ENCODE data around the gene RWDD2A.

Gene RWDD2A

DNA sequence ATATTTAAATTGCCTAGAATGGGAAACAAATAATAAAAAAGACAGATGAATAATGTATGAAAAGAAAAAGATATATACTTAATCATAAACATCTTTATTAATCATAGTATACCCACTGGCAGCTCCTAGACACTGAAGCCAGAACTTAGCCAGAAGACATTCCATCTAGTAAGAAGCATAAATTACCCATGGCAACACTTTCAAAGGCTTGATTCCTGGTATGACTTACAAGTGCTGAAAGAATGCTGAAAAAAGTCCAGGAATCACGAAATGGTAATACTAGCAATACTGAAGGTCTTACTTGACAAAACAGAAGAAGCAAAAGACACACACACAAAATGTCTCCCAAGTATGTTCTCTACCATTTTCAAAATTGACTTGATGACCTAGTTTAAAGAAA, 38.0 kb downstream of the RWDD2A start:
- Histone ChIP-seq H3K36me3 (ENCODE audit: insufficient read depth, low read length) (no peaks in the 10 kb centered on the region), H3K4me1 (ENCODE audit: insufficient read depth, low read length, poor library complexity, severe bottlenecking) (no peaks in the 10 kb centered on the region), H3K9me3 (ENCODE audit: insufficient read depth, low read depth, low read length) (no peaks in the 10 kb centered on the region), H3F3A (ENCODE audit: low read depth) (no peaks in the 10 kb centered on the region), H3K4me2 (ENCODE audit: low read depth, low read length, poor library complexity, severe bottlenecking) (no peak overlapping the region), H3K27me3 (ENCODE audit: insufficient read depth, low read length, poor library complexity, severe bottlenecking) (no peaks in the 10 kb centered on the region), H3K79me2 (ENCODE audit: insufficient read depth, low read length) (no peaks in the 10 kb centered on the region), H2AFZ (ENCODE audit: low read length) (no peak overlapping the region), H3K9me2 (replicated peaks; ENCODE audit: low read depth, low read length) (no peaks in the 10 kb centered on the region), H3K9ac (ENCODE audit: low read depth, low read length, poor library complexity, severe bottlenecking) (no peak overlapping the region), H3K4me3 (ENCODE audit: low read length, poor library complexity, severe bottlenecking) (no peak overlapping the region), H4K20me1 (ENCODE audit: insufficient read depth, low read length, poor library complexity, severe bottlenecking) (no peaks in the 10 kb centered on the region)
- no peak for TF ChIP-seq EZH2phosphoT487 (IDR thresholded peaks at IDR 0.05; ENCODE audit: borderline replicate concordance)
- TF ChIP-seq, protein P1, sequence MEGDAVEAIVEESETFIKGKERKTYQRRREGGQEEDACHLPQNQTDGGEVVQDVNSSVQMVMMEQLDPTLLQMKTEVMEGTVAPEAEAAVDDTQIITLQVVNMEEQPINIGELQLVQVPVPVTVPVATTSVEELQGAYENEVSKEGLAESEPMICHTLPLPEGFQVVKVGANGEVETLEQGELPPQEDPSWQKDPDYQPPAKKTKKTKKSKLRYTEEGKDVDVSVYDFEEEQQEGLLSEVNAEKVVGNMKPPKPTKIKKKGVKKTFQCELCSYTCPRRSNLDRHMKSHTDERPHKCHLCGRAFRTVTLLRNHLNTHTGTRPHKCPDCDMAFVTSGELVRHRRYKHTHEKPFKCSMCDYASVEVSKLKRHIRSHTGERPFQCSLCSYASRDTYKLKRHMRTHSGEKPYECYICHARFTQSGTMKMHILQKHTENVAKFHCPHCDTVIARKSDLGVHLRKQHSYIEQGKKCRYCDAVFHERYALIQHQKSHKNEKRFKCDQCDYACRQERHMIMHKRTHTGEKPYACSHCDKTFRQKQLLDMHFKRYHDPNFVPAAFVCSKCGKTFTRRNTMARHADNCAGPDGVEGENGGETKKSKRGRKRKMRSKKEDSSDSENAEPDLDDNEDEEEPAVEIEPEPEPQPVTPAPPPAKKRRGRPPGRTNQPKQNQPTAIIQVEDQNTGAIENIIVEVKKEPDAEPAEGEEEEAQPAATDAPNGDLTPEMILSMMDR (conservative IDR thresholded peaks at IDR 0.05; ENCODE audit: low read length), result no peak

DNA sequence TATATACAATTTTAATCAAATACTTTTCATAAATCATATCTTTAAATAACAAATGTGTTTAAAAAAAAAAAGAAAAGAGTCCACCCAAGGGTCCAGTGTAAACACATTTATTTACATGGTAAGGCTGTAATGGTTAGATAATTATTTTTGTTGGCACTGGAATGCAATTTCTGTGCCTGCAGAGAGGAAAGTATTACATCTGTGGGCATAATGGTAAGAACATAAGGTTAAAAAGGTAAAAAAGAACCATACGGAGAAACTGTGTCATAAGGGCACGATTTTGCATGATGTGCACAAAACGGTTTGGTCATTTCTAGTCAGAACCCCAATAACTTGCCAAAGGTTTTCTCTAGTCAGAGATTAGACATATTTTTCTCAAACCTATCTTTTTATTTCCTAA, 54.3 kb downstream of the RWDD2A start:
- no peaks in the 10 kb centered on the region for H3K9me3 ChIP-seq (ENCODE audit: insufficient read depth, low read depth, low read length)
- no peak for TF ChIP-seq EZH2phosphoT487 (IDR thresholded peaks at IDR 0.05; ENCODE audit: borderline replicate concordance)
- TF ChIP-seq, protein P1 (conservative IDR thresholded peaks at IDR 0.05; ENCODE audit: low read length), result no peak

More for the DNA sequence above, 54.3 kb downstream of the RWDD2A start:
- Histone ChIP-seq H3K27me3 (ENCODE audit: insufficient read depth, low read length, poor library complexity, severe bottlenecking) (no peaks in the 10 kb centered on the region), H4K20me1 (ENCODE audit: insufficient read depth, low read length, poor library complexity, severe bottlenecking) (no peaks in the 10 kb centered on the region), H3K4me1 (ENCODE audit: insufficient read depth, low read length, poor library complexity, severe bottlenecking) (no peaks in the 10 kb centered on the region), H3F3A (ENCODE audit: low read depth) (no peaks in the 10 kb centered on the region), H3K36me3 (ENCODE audit: insufficient read depth, low read length) (no peaks in the 10 kb centered on the region), H3K4me3 (ENCODE audit: low read length, poor library complexity, severe bottlenecking) (no peak overlapping the region), H3K9me2 (replicated peaks; ENCODE audit: low read depth, low read length) (no peaks in the 10 kb centered on the region), H3K4me2 (ENCODE audit: low read depth, low read length, poor library complexity, severe bottlenecking) (no peak overlapping the region), H3K9ac (ENCODE audit: low read depth, low read length, poor library complexity, severe bottlenecking) (no peak overlapping the region), H3K79me2 (ENCODE audit: insufficient read depth, low read length) (no peaks in the 10 kb centered on the region), H2AFZ (ENCODE audit: low read length) (no peak overlapping the region)
